ENCODE results near the gene ARHGDIA. TPM values are rescaled to one million over a fixed set of nuclear protein-coding genes. Genes with fewer than 3 reads are reported as not detected.

Gene ARHGDIA
- total RNA-seq, 1 experiment from 2014 or later, result 201 TPM

DNA sequence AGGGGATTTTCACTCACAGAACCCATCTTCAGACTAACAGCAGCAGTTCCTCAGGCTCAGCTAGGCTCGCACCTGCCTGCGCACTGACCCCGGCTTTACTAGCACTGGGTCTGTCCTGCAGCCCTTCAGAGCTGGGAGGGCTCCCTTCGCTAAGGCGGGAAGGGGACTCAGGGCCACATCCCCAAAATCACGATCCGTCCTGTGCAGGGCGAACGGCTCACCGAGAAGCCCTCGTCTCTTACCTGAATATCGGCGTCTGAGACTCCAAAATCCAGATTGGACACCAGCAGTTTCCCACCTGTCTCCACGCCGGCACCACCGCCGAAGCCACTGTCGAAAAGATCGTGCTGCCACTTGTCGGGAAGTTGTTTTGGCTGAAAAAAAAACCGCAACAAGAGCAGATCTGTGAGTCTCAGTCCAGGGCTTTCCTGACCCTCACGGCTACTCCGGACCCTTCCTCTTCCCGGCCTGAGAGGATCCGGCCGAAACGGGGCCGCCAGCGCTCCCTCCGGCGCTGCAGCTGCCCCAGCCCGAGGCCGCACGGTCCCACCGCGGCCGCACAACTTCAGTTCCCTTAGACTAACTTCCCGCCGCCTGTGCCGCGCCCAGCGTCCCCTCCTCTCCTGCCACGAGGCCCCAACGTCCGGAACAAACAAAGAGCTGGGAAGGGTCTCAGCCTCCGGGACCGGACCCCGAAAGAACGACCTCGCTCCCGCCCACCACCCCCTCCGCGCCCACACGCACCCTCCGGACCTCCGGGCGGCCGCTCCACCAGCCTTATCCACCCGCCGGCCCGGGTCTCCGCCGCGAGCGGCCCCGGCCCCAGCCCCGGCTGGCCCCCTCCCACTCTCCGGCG is 19.5 kb upstream of the ARHGDIA start:
- no peaks in the 10 kb centered on the region for H3K9me3 ChIP-seq (ENCODE audit: low read length)
- intact Hi-C loops (cut with micrococcal nuclease), result loop anchor here (1.0 kb wide), 1 partner anchor 21 kb away; the partner anchor contains the start of gene PCYT2
- peak overlapping the region; percentile 99 for H3K4me3 ChIP-seq (ENCODE audit: low read length)
- peaks cover 25% of the 10 kb centered on the region for H4K20me1 ChIP-seq (ENCODE audit: low read length)
- TSS peak; percentile 39 for BruUV-seq (replicated peaks)
- peaks cover 79% of the 10 kb centered on the region for H3K79me2 ChIP-seq (ENCODE audit: low read length)
- H3K4me2 ChIP-seq (ENCODE audit: low read length), result peak overlapping the region; percentile 100
- H3K27ac ChIP-seq (ENCODE audit: low read length), result peak overlapping the region; percentile 58
- POLR2A ChIA-PET (ENCODE audit: unreplicated experiment), result no interaction called here
- CTCF ChIA-PET, result no interaction called here
- H3K9ac ChIP-seq (ENCODE audit: low read length), result peak overlapping the region; percentile 98
- peaks cover 50% of the 10 kb centered on the region for H3K36me3 ChIP-seq (ENCODE audit: low read depth, low read length)
- ATAC-seq (no peak), DNase-seq (no peak)
- H3K4me1 ChIP-seq (ENCODE audit: insufficient read depth, low read length), result peaks cover 40% of the 10 kb centered on the region
- H3K9me2 ChIP-seq (replicated peaks; ENCODE audit: low read length), result no peaks in the 10 kb centered on the region
- TF ChIP-seq CTCF (conservative IDR thresholded peaks at IDR 0.05; ENCODE audit: low read depth, low read length), result no peak
- no peak for TF ChIP-seq EZH2phosphoT487 (IDR thresholded peaks at IDR 0.05; ENCODE audit: borderline replicate concordance, low read length)
- TF ChIP-seq EZH2 (IDR thresholded peaks at IDR 0.05; ENCODE audit: low read length, unreplicated experiment), result no peak
- H3F3A ChIP-seq (ENCODE audit: low read length, unreplicated experiment), result peaks cover 12% of the 10 kb centered on the region
- no peaks in the 10 kb centered on the region for H3K27me3 ChIP-seq (ENCODE audit: low read length)
- H2AFZ ChIP-seq (ENCODE audit: low read length), result no peak overlapping the region

GRCh38 chr17:81889602-81890001 is 18.5 kb upstream of the ARHGDIA start:
- POLR2A ChIA-PET (ENCODE audit: unreplicated experiment), result no interaction called here
- Histone ChIP-seq H3K9me3 (ENCODE audit: low read length) (no peaks in the 10 kb centered on the region), H3K27ac (ENCODE audit: low read length) (peak overlapping the region; percentile 58; the same call in 1 of the 2 replicates), H3K4me2 (ENCODE audit: low read length) (peak overlapping the region; percentile 100), H3F3A (ENCODE audit: low read length, unreplicated experiment) (peaks cover 12% of the 10 kb centered on the region), H3K36me3 (ENCODE audit: low read depth, low read length) (peaks cover 55% of the 10 kb centered on the region), H3K27me3 (ENCODE audit: low read length) (no peaks in the 10 kb centered on the region), H4K20me1 (ENCODE audit: low read length) (peaks cover 30% of the 10 kb centered on the region), H2AFZ (ENCODE audit: low read length) (no peak overlapping the region), H3K9ac (ENCODE audit: low read length) (peak overlapping the region; percentile 98), H3K4me1 (ENCODE audit: insufficient read depth, low read length) (peaks cover 45% of the 10 kb centered on the region), H3K4me3 (ENCODE audit: low read length) (peak overlapping the region; percentile 99), H3K9me2 (replicated peaks; ENCODE audit: low read length) (no peaks in the 10 kb centered on the region), H3K79me2 (ENCODE audit: low read length) (peaks cover 82% of the 10 kb centered on the region)
- intact Hi-C loops (cut with micrococcal nuclease), result no loop called here
- DNase-seq, result no peak
- ATAC-seq, result no peak
- TF ChIP-seq CTCF (conservative IDR thresholded peaks at IDR 0.05; ENCODE audit: low read depth, low read length), result no peak
- TF ChIP-seq EZH2phosphoT487 (IDR thresholded peaks at IDR 0.05; ENCODE audit: borderline replicate concordance, low read length), result no peak
- no peak for TF ChIP-seq EZH2 (IDR thresholded peaks at IDR 0.05; ENCODE audit: low read length, unreplicated experiment)
- BruUV-seq (replicated peaks), result no TSS peak
- CTCF ChIA-PET, result interaction anchor here (0.7 kb wide), 1 partner anchor 19 kb away, joined by 3 read pairs; no protein-coding TSS in a partner anchor

All from PC-3 (cell line).